ENCODE results near the gene SGIP1.

SGIP1 gene

DNA sequence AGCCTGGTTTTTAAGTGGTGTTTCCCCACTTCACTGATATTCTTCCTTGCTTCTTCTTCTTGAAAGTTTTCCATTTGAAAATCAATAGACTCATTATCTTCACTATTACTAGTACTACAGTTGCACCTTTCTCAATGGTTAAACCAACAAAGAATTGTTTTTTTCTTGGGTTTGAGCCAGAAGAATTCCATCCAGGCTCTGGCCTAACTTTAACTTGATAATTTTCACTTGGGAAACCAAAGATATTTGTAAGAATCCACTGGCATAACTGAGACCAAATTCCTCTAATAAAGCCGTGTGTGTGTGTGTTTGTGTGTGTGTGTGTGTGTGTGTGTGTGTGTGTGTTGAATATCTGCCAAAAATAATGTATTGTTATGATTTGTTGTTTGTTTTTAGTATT is 103.2 kb downstream of the SGIP1 start:
- H4K8ac ChIP-seq (ENCODE audit: low read depth, low read length): no peak overlapping the region
- no peak overlapping the region for H2AFZ ChIP-seq (ENCODE audit: low read length)
- no peak overlapping the region for H2BK120ac ChIP-seq (ENCODE audit: low read depth, low read length)
- H3K9me3 ChIP-seq (replicated peaks in 1 of 2; ENCODE audit: control insufficient read depth in 2 of 2, insufficient read depth in 1 of 2, low read depth in 1 of 2, low read length in 2 of 2): no peaks in the 10 kb centered on the region
- no peak overlapping the region for H2BK15ac ChIP-seq (ENCODE audit: low read length)
- no peak overlapping the region for H3K9ac ChIP-seq (ENCODE audit: low read depth, low read length, poor library complexity)
- H3K14ac ChIP-seq (ENCODE audit: low read length): no peak overlapping the region
- H3K4me1 ChIP-seq (ENCODE audit: control insufficient read depth in 2 of 2, insufficient read depth in 1 of 2, low read depth in 1 of 2, low read length in 2 of 2): peaks cover 0 to 5% of the 10 kb centered on the region in 2 donors
- H2BK5ac ChIP-seq (ENCODE audit: low read length): no peak overlapping the region
- no peak overlapping the region for H2BK12ac ChIP-seq (ENCODE audit: low read length)
- H4K91ac ChIP-seq (ENCODE audit: low read depth, low read length, poor library complexity): no peak overlapping the region
- H3K23ac ChIP-seq (ENCODE audit: low read depth, low read length, poor library complexity): no peak overlapping the region
- no peaks in the 10 kb centered on the region for H3K36me3 ChIP-seq (replicated peaks in 1 of 2; ENCODE audit: control insufficient read depth in 2 of 2, insufficient read depth in 2 of 2, low read length in 2 of 2)
- H3K79me1 ChIP-seq (ENCODE audit: low read depth, low read length): no peaks in the 10 kb centered on the region
- no peak overlapping the region for H3K4me3 ChIP-seq (ENCODE audit: low read length in 2 of 2)
- no peak overlapping the region for H3K4me2 ChIP-seq (ENCODE audit: insufficient read depth, low read length, poor library complexity, severe bottlenecking)
- no CpG with 5 or more reads among the region's 1 CpG for WGBS, 2 donors (ENCODE audit: extremely low coverage in 2 of 2, insufficient read length in 2 of 2, insufficient replicate concordance in 1 of 2)
- no peaks in the 10 kb centered on the region for H3K27me3 ChIP-seq (ENCODE audit: control insufficient read depth in 3 of 3, insufficient read depth in 3 of 3, low read depth in 1 of 3, low read length in 3 of 3)
- H3K4ac ChIP-seq (ENCODE audit: low read length): no peak overlapping the region
- no peak overlapping the region for H3K18ac ChIP-seq (ENCODE audit: low read length)
- no peak overlapping the region for H2AK5ac ChIP-seq (ENCODE audit: low read depth, low read length)
- DNase-seq (ENCODE audit: low spot score): no peak
- H3K27ac ChIP-seq (replicated peaks; ENCODE audit: low read length): no peak overlapping the region

DNA sequence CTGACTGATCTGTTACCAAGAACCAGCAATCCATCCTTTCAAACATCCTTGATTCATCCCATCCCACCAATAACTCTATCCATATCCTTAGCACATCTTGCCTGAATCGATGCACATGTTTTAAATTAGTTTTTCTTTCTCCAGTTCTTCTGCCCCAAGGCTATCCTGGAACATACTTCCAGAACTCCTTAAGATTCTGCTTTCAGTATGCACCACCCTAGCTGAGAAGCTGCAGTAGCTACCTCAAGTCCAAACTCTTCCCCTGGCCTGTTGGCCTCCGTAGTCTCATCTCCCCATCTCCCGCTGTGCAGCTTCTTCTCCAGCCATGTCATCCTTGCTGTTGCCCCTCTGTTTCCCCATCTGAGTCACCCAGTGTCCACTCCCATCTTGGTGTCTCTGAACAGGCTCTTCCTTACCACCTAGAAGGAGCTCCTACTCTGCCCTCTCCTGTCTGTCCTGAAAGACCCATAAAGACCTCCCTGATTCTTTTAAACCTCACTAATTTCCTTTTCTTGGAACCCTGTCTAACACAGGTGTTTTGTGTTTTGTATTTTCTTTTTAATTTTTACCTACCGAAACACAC is 108.0 kb downstream of the SGIP1 start:
- no peaks in the 10 kb centered on the region for H3K4me1 ChIP-seq (ENCODE audit: control insufficient read depth in 2 of 2, insufficient read depth in 1 of 2, low read depth in 1 of 2, low read length in 2 of 2)
- H2AFZ ChIP-seq (ENCODE audit: low read length): no peak overlapping the region
- H3K9me3 ChIP-seq (replicated peaks in 1 of 2; ENCODE audit: control insufficient read depth in 2 of 2, insufficient read depth in 1 of 2, low read depth in 1 of 2, low read length in 2 of 2): no peaks in the 10 kb centered on the region
- H3K27ac ChIP-seq (replicated peaks; ENCODE audit: low read length): no peak overlapping the region
- H3K27me3 ChIP-seq (ENCODE audit: control insufficient read depth in 3 of 3, insufficient read depth in 3 of 3, low read depth in 1 of 3, low read length in 3 of 3): no peaks in the 10 kb centered on the region
- WGBS, 2 donors (ENCODE audit: extremely low coverage in 2 of 2, insufficient read length in 2 of 2, insufficient replicate concordance in 1 of 2): no CpG with 5 or more reads among the region's 4 CpGs
- no peak overlapping the region for H3K4me3 ChIP-seq (ENCODE audit: low read length in 2 of 2)
- H4K8ac ChIP-seq (ENCODE audit: low read depth, low read length): no peak overlapping the region
- H3K23ac ChIP-seq (ENCODE audit: low read depth, low read length, poor library complexity): no peak overlapping the region
- H2BK120ac ChIP-seq (ENCODE audit: low read depth, low read length): no peak overlapping the region
- H3K14ac ChIP-seq (ENCODE audit: low read length): no peak overlapping the region
- no peak overlapping the region for H3K9ac ChIP-seq (ENCODE audit: low read depth, low read length, poor library complexity)
- H3K36me3 ChIP-seq (replicated peaks in 1 of 2; ENCODE audit: control insufficient read depth in 2 of 2, insufficient read depth in 2 of 2, low read length in 2 of 2): no peaks in the 10 kb centered on the region
- no peak for DNase-seq (ENCODE audit: low spot score)
- H4K91ac ChIP-seq (ENCODE audit: low read depth, low read length, poor library complexity): no peak overlapping the region
- no peak overlapping the region for H2BK12ac ChIP-seq (ENCODE audit: low read length)
- H2AK5ac ChIP-seq (ENCODE audit: low read depth, low read length): no peak overlapping the region
- H2BK15ac ChIP-seq (ENCODE audit: low read length): no peak overlapping the region
- no peak overlapping the region for H3K18ac ChIP-seq (ENCODE audit: low read length)
- H3K4ac ChIP-seq (ENCODE audit: low read length): no peak overlapping the region
- no peak overlapping the region for H2BK5ac ChIP-seq (ENCODE audit: low read length)
- no peak overlapping the region for H3K4me2 ChIP-seq (ENCODE audit: insufficient read depth, low read length, poor library complexity, severe bottlenecking)
- no peaks in the 10 kb centered on the region for H3K79me1 ChIP-seq (ENCODE audit: low read depth, low read length)

DNA sequence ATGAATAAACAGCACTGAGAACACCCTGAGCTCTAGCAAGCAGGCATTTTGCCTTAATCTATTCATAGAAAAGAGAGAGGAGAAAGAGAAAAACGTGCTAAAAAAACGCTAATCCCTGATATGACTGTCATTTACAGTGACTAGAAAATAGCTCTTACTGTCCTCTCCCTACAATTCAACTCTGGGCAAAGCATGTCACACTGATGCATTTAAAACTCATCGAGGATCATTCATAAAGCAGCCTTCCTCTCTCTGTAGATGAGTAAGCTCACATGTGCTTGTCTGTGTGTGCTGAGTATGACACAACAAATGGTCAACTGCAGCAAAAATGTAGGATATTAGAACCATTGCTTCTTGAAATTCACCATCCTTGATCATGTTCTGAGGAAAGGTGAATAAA is 109.0 kb downstream of the SGIP1 start:
- Histone ChIP-seq H3K4me3 (ENCODE audit: low read length in 2 of 2) (no peak overlapping the region), H3K4me2 (ENCODE audit: insufficient read depth, low read length, poor library complexity, severe bottlenecking) (no peak overlapping the region), H3K79me1 (ENCODE audit: low read depth, low read length) (no peaks in the 10 kb centered on the region), H2BK12ac (ENCODE audit: low read length) (no peak overlapping the region), H3K18ac (ENCODE audit: low read length) (no peak overlapping the region), H3K9me3 (replicated peaks in 1 of 2; ENCODE audit: control insufficient read depth in 2 of 2, insufficient read depth in 1 of 2, low read depth in 1 of 2, low read length in 2 of 2) (no peaks in the 10 kb centered on the region), H2AFZ (ENCODE audit: low read length) (no peak overlapping the region), H2BK15ac (ENCODE audit: low read length) (no peak overlapping the region), H2BK120ac (ENCODE audit: low read depth, low read length) (no peak overlapping the region), H3K27me3 (ENCODE audit: control insufficient read depth in 3 of 3, insufficient read depth in 3 of 3, low read depth in 1 of 3, low read length in 3 of 3) (no peaks in the 10 kb centered on the region), H4K8ac (ENCODE audit: low read depth, low read length) (no peak overlapping the region), H3K36me3 (replicated peaks in 1 of 2; ENCODE audit: control insufficient read depth in 2 of 2, insufficient read depth in 2 of 2, low read length in 2 of 2) (no peaks in the 10 kb centered on the region), H3K9ac (ENCODE audit: low read depth, low read length, poor library complexity) (no peak overlapping the region), H3K4me1 (ENCODE audit: control insufficient read depth in 2 of 2, insufficient read depth in 1 of 2, low read depth in 1 of 2, low read length in 2 of 2) (no peaks in the 10 kb centered on the region), H3K23ac (ENCODE audit: low read depth, low read length, poor library complexity) (no peak overlapping the region), H2AK5ac (ENCODE audit: low read depth, low read length) (no peak overlapping the region), H3K4ac (ENCODE audit: low read length) (no peak overlapping the region), H3K14ac (ENCODE audit: low read length) (no peak overlapping the region), H2BK5ac (ENCODE audit: low read length) (no peak overlapping the region), H3K27ac (replicated peaks; ENCODE audit: low read length) (no peak overlapping the region), H4K91ac (ENCODE audit: low read depth, low read length, poor library complexity) (no peak overlapping the region)
- no CpG with 5 or more reads among the region's 3 CpGs for WGBS, 2 donors (ENCODE audit: extremely low coverage in 2 of 2, insufficient read length in 2 of 2, insufficient replicate concordance in 1 of 2)
- DNase-seq (ENCODE audit: low spot score): no peak

DNA sequence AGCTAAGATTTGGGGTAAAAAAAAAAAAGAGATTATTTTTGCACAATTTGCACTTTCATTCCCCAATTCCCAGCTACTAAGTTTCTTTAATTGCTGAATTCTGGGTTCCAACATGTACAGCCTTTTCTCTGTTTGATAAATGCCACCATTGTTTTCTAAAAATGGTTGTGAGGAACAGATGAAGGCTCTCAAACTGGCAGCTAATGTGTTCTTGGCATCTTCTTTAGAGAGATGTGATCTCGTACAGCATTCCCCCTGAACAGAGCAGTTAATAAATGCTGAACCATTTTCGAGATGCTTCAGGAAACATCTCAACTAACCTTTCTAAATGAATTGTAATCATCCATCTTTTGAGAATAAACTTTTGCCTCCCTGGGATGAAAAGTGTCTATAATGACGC is 110.4 kb downstream of the SGIP1 start:
- no peak for DNase-seq (ENCODE audit: low spot score)
- Histone ChIP-seq H3K27ac (replicated peaks; ENCODE audit: low read length) (no peak overlapping the region), H2BK120ac (ENCODE audit: low read depth, low read length) (no peak overlapping the region), H4K91ac (ENCODE audit: low read depth, low read length, poor library complexity) (no peak overlapping the region), H3K4ac (ENCODE audit: low read length) (no peak overlapping the region), H2BK12ac (ENCODE audit: low read length) (no peak overlapping the region), H2BK15ac (ENCODE audit: low read length) (no peak overlapping the region), H4K8ac (ENCODE audit: low read depth, low read length) (no peak overlapping the region), H3K9me3 (replicated peaks in 1 of 2; ENCODE audit: control insufficient read depth in 2 of 2, insufficient read depth in 1 of 2, low read depth in 1 of 2, low read length in 2 of 2) (no peaks in the 10 kb centered on the region), H3K27me3 (ENCODE audit: control insufficient read depth in 3 of 3, insufficient read depth in 3 of 3, low read depth in 1 of 3, low read length in 3 of 3) (peaks cover 0 to 9% (median 0%) of the 10 kb centered on the region in 3 experiments), H2AFZ (ENCODE audit: low read length) (no peak overlapping the region), H3K18ac (ENCODE audit: low read length) (no peak overlapping the region), H3K4me3 (ENCODE audit: low read length in 2 of 2) (no peak overlapping the region), H3K23ac (ENCODE audit: low read depth, low read length, poor library complexity) (no peak overlapping the region), H2AK5ac (ENCODE audit: low read depth, low read length) (no peak overlapping the region), H3K36me3 (replicated peaks in 1 of 2; ENCODE audit: control insufficient read depth in 2 of 2, insufficient read depth in 2 of 2, low read length in 2 of 2) (no peaks in the 10 kb centered on the region), H3K14ac (ENCODE audit: low read length) (no peak overlapping the region), H3K9ac (ENCODE audit: low read depth, low read length, poor library complexity) (no peak overlapping the region), H3K79me1 (ENCODE audit: low read depth, low read length) (no peaks in the 10 kb centered on the region), H3K4me2 (ENCODE audit: insufficient read depth, low read length, poor library complexity, severe bottlenecking) (no peak overlapping the region), H3K4me1 (ENCODE audit: control insufficient read depth in 2 of 2, insufficient read depth in 1 of 2, low read depth in 1 of 2, low read length in 2 of 2) (no peaks in the 10 kb centered on the region), H2BK5ac (ENCODE audit: low read length) (no peak overlapping the region)
- no CpG with 5 or more reads among the region's 3 CpGs for WGBS, 2 donors (ENCODE audit: extremely low coverage in 2 of 2, insufficient read length in 2 of 2, insufficient replicate concordance in 1 of 2)
